HG03442 (cell line): ENCODE data around the gene ZNF584.
"Not testable (repeated sequence)": the region's sequence is repeated elsewhere in the genome, so short reads cannot be mapped to it uniquely, and the experiment has no call there.

Experiments
- ATAC-seq: cut with Tn5 transposase; IDR thresholded peaks from one replicate; pipeline ENCODE4 v1.9.1; 2021; ENCODE audit warnings: mild to moderate bottlenecking, moderate library complexity; ENCODE audit not compliant: unreplicated experiment

Gene ZNF584

DNA sequence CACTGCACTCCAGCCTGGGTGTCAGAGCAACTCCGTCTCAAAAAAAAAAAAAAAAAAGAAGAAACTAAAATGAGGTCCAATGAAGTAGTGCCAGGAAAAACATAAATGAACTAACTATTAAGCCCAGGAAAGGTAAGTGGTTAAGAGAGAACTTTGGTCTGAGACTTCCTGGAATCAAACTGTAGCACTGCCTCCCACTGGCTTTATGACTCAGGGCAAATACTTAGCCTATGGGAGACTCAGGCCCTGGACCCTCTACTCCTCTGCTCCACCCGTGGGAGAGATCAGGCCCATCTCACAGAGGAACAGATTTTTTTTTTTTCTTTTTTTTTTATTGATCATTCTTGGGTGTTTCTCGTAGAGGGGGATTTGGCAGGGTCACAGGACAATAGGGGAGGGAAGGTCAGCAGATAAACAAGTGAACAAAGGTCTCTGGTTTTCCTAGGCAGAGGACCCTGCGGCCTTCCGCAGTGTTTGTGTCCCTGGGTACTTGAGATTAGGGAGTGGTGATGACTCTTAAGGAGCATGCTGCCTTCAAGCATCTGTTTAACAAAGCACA, 4.5 kb upstream of the ZNF584 start:
- not testable (repeated sequence) for ATAC-seq

DNA sequence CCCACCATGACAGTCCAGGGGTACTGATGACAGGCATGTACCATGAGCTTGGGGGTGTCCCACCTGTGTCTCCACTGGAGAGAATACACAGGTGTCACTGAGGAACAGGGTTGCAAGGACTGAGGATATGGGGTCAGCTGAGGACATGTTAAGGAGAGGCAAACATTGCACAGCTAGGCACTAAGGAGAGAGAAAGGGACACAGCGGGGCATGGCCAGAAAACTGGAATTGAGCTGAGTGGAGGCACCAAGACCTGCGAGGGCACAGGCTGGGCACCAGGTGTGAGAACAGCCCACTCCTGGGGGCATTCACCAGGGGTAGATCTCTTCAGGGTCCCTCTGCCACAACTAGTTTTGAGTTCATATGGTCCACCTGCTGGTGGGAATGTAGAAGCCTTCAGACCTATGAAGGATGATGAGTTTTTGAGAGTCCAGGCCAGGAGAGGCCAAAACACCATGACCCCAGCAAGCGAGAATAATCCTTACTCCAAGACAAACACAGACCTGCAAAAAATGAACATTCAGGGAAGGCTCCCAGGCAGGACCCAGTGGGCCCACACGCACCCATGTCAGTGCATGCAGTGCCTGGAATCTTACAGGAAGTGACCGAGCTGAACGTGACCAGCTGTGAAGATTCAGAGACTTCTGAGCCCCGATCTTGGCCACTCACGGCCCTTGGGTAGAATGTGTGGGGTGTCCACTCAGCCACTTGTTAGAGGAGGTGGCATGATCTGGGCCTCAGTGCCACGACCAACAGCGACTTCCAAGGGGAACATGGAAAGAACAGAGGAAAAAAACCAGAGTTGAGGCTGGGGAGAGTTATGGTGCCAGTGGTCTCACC, 1.4 kb upstream of the ZNF584 start:
- ATAC-seq, result no peak

DNA sequence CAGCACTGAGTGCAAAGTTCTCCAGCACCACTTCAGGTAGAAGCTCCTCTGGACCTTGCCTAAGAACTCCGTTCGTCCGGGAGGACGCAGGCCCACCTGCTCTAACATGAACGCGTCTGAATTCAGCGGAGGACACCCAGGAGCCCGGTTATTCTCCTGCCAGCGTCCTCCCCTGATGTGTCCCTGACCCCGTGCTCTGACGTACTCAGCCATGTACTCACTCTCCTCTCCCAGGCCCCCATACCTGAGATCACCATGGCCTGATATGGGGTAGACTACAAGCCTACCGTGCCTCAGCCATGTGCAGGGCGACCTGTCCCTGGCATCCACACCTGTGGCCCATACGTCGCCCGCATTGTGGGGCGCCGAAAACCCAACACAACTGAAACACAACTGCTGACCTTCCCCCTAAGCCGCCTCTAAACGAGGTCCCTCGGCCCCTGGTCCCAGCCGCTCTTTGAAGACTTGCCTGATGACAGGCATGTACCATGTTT, 744 bp upstream of the ZNF584 start:
- no peak for ATAC-seq

GRCh38 chr19:58409010-58409790, 751 bp downstream of the ZNF584 start:
- ATAC-seq, result peak; percentile 12

DNA sequence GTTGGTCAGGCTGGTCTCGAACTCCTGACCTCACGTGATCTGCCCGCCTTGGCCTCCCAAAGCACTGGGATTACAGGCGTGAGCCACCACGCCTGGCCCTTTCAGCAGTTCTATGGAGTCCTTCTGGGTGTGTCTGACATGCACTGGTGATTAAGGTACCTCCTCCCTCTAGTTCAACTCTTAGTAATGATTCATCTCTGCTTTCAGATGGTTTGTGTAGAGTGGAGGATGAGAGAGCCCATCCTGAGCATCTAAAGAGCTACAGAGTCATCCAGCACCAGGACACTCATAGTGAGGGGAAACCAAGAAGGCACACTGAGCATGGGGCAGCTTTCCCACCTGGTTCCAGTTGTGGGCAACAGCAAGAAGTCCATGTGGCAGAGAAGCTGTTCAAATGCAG, 8.2 kb downstream of the ZNF584 start:
- ATAC-seq, result no peak

DNA sequence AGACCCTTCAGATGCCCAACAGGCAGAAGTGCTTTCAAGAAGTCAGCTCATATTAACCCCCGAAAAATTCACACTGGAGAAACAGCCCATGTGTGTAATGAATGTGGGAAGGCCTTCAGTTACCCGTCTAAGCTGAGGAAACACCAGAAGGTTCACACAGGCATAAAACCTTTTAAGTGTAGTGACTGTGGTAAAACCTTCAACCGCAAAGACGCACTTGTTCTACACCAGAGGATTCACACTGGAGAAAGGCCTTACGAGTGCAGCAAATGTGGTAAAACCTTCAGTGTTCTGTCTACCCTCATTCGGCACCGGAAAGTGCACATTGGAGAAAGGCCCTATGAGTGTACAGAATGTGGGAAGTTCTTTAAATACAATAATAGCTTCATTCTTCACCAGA, 8.6 kb downstream of the ZNF584 start:
- ATAC-seq, result no peak

- ATAC-seq, result no peak
Measured at GRCh38 chr19:58428617-58429016, 20.2 kb downstream of the ZNF584 start.

DNA sequence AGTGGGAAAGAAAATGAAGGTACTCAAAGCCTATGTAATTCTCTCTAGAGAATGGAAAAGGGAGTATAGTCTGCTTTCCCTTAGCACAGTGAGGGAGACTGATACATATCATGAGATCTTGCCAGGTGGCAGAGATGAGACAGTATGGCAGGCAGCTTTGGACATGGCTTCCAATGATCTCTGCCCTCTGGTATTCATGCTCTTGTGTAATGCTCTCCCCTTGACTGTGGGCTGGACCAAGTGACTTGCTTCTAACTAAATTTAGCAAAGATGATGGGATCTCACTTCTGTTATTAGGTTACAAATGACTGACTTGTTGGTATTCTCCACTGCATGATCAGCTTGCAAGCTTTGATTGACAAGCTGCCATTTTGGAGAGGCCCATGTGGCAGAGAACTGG, 21.3 kb downstream of the ZNF584 start:
- no peak for ATAC-seq

DNA sequence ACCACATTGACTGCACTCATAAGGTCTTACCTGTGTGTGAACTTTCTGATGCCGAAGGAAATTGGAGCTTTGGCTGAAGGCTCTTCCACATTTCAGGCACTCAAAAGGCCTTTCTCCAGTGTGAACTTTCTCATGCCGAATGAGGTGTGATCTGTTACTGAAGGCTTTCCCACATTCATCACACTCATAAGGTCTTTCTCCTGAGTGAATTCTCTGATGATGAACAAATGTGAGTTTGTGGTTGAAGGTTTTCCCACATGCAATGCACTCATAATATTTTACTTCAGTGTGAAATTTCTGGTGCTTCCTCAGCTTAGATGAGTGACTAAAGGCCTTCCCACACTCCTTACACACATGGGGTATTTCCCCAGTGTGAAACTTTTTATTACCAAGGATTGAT, 25.8 kb downstream of the ZNF584 start:
- ATAC-seq, result no peak

DNA sequence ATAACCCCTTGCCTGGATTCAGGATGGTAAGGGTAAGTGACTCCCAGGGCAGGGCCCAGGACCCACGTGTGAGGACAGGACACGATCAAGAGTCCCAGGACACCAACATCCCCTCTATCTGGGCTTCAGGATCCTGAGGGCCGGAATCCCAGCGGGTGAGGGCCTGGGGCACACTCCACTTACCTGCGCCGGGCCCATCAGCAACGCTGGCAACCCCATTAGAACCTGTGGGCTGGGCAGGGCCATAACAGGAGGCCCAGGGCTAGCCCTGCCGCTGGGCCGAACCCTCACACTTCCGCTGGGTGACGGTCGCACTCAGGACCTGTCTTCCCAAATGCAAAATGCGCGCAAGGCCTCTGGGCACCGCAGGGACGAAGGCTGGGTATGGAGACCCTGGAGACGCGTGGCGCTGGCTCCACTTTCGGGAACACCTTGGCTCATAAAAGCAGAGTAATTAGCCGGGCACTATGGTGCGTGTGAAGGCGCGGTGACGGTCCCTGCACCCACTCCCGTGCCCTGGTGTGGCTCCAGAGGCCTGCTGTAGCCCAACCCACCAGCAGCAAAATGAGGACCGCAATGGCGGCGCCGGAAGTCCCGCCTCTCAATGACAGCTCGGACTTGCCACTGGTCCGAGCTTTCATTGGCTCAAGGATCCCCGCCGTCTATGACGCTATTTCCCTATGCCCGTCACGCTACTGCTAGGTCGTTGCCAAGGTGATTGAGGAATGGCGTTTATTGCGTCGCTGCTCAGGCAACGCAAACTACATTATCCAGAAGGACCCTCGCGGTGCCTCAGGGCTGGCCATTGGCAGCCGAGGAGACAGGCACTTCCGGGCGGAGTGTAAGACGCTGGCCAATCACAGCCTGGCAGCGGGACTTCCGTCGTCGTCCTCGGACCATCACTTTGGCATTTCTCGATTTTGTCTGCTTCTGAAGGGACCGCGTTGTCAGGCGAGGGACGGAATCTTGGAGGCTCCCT, 31.4 kb downstream of the ZNF584 start, which contains the start of gene ZNF132:
TSS of gene ZNF132 (minus strand) at position 578 of the 979 bp plus-strand sequence. CDS start at position 246, 332 bp downstream.
- peak; percentile 95 for ATAC-seq

DNA sequence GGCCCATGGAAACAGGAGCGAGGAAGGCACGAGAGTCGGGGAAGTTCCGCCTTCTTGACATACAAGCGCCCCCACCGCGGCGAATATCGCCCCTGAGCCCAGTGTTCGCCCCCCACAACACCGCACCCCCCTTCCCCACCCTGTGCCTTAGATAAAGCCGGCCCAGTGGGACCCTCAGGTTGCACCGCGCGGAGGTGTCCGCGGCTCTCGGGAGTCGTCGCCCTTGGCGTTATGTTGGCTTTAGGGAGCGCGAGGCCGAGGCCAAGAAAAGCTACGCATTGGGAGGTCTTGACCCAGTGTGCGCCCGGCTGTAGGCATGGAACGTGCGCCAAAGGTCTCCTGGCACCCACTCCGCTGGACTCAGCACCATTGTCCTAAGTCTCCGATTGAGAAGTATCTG, 32.1 kb downstream of the ZNF584 start:
- ATAC-seq, result no peak

GRCh38 chr19:58442986-58443385, 34.5 kb downstream of the ZNF584 start:
- ATAC-seq, result not testable (repeated sequence)

GRCh38 chr19:58448860-58449259, 40.4 kb downstream of the ZNF584 start:
- ATAC-seq, result not testable (repeated sequence)

DNA sequence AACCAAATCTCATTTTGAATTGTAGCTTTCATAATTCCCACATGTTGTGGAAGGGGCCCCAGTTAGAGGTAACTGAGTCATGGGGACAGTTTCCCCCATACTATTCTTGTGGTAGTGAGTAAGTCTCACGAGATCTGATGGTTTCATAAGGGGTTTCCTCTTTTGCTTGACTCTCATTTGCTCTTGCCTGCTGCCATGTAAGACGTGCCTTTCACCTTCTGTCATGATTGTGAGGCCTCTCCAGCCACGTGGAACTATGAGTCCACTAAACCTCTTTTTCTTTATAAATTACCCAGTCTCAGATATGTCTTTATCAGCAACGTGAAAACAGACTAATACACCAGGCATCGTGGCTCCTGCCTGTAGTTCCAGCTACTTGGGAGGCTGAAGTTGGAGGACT, 41.5 kb downstream of the ZNF584 start:
- not testable (repeated sequence) for ATAC-seq

DNA sequence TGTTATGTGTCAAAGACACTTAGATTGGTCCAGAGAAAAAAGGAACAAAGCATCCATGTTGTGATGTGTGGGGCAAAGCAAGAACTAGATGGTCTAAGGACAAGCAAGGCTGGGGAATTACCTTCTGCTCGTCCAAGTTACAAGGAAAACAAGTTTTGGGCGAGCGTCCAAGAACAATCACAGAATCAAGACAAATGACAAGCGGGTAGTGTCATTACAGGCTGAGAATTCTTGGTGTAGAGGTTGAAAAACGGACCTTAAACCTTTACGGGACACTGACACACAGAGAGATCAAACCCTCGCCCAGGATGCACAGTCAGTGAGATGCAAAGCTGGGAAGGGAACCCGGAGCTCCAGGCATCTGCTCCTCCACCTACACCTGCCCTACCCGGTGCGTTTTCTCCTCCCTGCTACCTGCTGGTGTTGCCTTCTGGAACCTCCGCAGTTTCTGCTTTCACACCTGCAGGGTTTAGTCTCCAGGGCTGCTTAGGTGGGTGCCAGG, 42.5 kb downstream of the ZNF584 start:
- ATAC-seq, result peak; percentile 11

GRCh38 chr19:58451358-58452101, 43.1 kb downstream of the ZNF584 start, which contains the start of gene ZNF324B:
ZNF324B (plus strand) TSS chr19:58451622; CDS start chr19:58453702, 2,080 bp downstream.
- peak; percentile 87 for ATAC-seq

GRCh38 chr19:58453743-58454142, 45.3 kb downstream of the ZNF584 start:
- ATAC-seq, result no peak

- no peak for ATAC-seq
Measured at GRCh38 chr19:58455306-58455705, 46.9 kb downstream of the ZNF584 start.

- ATAC-seq, result no peak
Measured at GRCh38 chr19:58456111-58456510, 47.7 kb downstream of the ZNF584 start.
